GM19372 (cell line): ENCODE measurements around the gene HMSD.
"Not testable (repeated sequence)": the region's sequence is repeated elsewhere in the genome, so short reads cannot be mapped to it uniquely, and the experiment has no call there.

ENCODE experiments used
- ATAC-seq: cut with Tn5 transposase; IDR thresholded peaks from one replicate; pipeline ENCODE4 v1.9.1; 2021; ENCODE audit warnings: mild to moderate bottlenecking, low read depth, moderate library complexity; ENCODE audit not compliant: unreplicated experiment

Gene HMSD

DNA sequence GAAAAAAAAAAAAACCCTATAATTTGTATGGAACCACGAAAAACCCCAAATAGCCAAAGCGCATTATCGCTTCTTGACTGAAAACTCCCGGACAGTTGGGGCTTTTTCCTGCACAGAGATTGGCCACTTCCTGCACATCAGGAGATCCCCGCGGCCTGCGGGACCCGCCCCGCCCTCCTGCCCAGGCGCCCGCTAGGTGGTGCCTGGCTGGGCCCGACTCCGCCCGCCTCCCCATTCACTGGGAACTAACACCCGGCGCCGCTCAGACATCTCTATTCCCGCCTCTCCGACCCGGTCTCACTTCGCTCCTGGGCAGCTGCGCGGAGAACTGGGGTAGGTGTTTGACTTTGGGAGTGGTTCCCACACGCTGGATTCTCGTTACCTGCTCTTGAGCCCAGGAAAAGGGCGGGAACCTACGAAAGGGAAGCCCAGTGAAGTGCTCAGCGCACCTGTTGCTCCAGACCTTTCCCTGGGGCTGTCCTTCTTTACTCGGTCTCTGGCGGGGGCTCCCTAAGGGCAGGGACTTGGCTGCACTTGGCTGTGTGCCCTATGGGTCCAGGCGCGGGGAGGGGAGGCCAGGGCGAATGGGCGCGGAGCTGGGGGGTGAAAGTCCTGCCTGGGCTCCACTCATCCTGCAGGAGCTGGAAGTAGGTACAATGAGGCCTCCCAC is at the start of gene HMSD:
TSS of gene HMSD (plus strand) at position 234 of the 670 bp plus-strand sequence. CDS start 4,155 bp downstream, outside the sequence.
- peak; percentile 87 for ATAC-seq

GRCh38 chr18:63903851-63904570 is 45.1 kb upstream of the HMSD start:
- ATAC-seq: no peak

- ATAC-seq: no peak
Observed at GRCh38 chr18:63904694-63905093, 44.4 kb upstream of the HMSD start.

DNA sequence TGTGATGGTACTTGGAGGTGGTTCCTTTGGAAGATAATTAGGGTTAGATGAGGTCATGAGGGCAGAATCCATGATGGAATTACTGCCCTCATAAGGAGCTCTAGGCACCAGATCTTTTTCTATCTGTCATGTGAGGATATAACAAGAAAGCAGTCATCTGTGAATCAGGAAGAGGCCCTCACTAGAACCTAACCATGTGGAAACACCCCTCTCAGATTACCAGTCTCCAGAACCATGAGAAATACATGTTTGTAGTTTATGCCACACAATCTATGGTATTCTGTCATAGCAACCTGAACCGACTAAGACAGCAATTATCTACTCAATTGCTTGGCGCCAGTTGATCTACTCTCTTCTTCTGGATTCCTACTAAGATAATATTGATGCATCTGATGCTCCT is 43.7 kb upstream of the HMSD start:
- ATAC-seq: no peak

- ATAC-seq: no peak
Observed at GRCh38 chr18:63906056-63906455, 43.0 kb upstream of the HMSD start.

DNA sequence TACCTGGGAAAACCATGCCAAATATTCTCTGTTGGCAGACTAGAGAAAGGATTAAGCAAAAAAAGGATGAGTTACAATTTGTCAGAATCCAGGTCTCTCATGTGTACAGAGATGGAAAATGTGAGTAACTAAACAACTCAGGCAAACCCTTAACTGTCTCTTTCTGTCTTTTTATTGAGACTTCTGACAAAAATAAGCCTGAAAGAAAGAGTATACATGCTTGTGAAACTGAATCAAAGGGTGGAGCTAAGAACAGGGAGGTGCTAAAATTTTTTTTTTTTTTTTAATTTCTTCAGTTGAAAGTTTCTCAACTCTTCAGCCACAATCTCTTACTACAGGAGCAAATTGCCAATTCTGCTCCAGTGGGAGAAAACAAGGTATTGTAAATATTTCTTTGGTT is 41.4 kb upstream of the HMSD start, which contains the start of gene SERPINB10:
TSS of gene SERPINB10 (plus strand) at position 295 of the 400 bp plus-strand sequence. CDS start 7,553 bp downstream, outside the sequence.
- peak; percentile 77 for ATAC-seq

DNA sequence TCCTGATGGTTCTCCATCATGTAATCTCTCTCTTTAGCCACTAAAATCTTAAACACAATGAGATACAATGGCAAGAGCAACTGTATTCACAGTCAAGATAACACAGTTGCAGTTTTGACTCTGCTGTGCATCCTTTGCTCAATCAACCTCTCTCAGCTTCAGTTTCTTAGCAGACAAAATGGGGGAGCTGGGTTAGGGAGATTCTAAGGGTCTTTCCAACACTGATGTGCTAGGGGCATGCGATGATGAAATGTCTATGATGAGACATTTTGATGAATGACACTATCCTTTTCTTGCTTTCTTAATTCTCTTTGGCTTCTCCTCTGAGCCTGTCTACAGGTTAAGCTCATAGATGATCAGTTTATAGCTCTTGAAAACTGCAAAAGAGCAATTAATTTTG is 40.2 kb upstream of the HMSD start:
- no peak for ATAC-seq

- peak; percentile 50 for ATAC-seq
Observed at GRCh38 chr18:63909870-63910269, 39.2 kb upstream of the HMSD start.

DNA sequence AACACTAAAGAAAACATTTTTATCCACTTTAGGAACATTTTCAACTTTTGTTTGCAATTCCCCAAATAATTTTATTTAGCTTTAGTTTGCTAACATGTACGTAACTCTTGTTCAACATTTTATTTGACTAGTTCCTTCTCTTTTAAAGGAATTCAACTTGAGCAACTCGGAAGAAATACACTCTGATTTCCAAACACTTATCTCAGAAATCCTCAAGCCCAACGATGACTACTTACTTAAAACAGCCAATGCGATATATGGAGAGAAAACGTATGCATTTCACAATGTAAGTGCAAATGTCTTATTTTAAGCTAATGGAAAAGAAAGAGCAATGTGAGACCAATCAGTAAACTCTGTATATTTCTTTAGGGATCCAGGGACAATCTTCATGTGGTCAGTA is 31.3 kb upstream of the HMSD start:
- no peak for ATAC-seq

GRCh38 chr18:63922049-63922448 is 27.1 kb upstream of the HMSD start:
- ATAC-seq: no peak

GRCh38 chr18:63924551-63924950 is 24.6 kb upstream of the HMSD start:
- no peak for ATAC-seq

DNA sequence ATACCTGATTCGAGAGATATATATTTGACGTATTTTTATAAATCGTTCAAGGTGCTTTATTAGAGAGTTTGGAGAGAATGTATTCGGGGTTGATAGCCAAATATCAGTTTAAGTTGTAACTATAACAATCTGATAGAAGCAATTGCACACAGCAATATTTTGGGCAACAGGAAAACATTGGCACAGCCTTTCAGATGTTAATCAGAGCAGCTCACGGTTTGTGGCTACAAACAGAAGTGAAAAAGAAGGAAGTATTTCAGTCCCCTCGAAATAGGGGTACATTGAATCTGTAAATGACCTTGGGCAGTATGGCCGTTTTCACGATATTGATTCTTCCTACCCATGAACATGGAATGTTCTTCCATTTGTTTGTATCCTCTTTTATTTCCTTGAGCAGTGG is 20.8 kb upstream of the HMSD start:
- no peak for ATAC-seq

GRCh38 chr18:63929369-63929768 is 19.7 kb upstream of the HMSD start:
- not testable (repeated sequence) for ATAC-seq

DNA sequence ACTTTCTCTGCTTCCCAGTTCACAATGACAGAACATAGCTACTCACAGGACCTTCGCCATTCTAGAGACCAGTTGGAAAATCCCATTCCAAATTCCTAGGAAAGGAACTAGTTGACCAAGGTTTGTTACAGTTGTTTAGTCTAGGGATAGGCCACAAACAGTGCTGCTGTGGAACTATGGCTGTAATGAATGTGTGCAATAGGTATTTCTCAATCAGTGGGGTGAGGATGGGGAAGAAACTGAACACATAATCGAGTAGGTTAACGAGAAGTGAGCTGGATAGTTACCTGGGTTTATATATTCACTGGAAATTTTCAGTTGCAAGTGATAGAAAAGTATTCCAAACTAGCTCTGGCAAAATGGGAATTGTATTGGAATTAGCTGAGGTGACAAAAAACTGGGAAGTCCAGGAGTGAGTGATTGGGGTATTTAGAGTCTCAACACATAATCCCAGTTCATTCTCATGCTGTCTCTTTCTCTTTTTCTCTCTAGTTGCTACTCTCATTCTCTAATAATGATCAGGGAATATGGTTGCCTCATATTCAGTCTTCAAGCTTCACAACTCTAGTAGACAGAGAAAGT is 18.2 kb upstream of the HMSD start:
- no peak for ATAC-seq

DNA sequence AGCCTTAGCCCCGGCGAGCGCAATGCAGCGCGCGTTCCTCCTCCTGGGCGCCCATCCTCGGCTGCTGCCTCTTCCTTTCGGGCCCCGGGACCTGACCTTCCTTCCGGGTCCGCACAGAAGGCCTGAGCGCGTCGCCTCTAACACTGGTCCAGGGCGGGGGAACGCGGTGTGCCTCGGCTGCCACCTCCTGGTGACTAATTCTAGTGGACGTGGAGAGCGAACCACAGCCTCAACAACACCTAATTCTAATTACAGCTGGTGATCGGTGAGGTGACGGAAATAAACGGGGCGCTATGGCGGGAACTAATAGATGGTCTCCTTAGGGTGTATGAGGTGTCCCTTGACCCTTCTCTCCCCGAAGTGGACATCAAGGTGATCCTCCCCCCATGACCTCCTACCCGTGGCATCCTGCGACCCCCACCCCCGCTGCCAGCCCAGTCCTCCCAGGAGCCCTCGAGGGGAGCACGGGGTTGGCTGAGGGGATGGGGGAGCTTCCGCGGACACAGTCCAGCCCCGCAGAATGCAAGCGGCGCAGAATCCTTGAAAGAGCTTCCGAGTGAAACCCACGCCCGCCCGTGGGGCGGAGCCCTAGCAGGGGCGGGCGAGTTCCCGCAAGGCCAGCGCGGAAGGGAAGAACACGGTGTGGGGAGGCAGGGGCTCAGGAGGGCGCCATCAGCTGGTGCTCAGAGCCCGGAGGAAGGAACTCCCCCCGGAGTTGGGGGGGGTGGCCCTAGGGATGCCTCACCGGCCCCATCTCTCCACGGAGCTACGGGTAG is 12.8 kb upstream of the HMSD start:
- ATAC-seq: peak; percentile 98

DNA sequence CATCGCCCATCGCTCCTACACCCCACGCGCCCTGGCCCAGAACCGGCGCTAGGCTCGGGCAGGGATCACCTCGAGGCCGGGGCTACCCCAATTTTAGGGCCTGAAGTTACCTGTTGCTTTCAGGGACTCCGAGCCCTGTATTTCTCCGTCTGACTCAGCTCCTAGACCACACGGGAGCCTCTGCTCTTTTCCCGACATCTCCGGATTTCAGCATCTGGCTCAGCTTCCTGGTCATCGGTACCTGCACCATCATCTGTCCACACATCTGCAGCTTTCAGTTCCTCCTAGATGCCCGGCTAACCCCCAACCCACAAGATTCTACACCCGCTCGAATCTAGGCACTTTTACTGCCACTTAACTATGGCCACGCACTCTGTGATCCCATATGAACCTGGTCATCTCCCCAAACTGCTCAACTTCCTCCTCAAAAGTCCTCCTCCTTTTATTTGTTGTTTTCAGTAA is 12.1 kb upstream of the HMSD start:
- ATAC-seq: no peak

- no peak for ATAC-seq
Observed at GRCh38 chr18:63940008-63940407, 9.1 kb upstream of the HMSD start.

DNA sequence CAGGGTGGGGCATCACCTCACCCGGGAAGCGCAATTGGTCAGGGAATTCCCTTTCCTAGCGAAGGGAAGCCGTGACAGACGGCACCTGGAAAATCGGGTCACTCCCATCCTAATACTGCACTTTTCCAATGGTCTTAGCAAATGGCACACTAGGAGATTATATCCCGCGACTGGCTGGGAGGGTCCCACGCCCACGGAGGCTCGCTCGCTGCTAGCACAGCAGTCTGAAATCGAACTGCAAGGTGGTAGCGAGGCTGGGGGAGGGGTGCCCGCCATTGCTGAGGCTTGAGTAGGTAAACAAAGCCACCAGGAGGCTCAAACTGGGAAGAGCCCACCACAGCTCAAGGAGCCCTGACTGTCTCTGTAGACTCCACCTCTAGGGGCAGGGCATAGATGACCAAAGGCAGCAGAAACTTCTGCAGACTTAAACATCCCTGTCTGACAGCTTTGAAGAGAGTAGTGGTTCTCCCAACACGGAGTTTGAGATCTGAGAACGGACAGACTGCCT is 8.5 kb upstream of the HMSD start:
- ATAC-seq: not testable (repeated sequence)

- no peak for ATAC-seq
Observed at GRCh38 chr18:63947051-63947790, 1.9 kb upstream of the HMSD start.

GRCh38 chr18:63951302-63951705 is 2.2 kb downstream of the HMSD start:
- ATAC-seq: peak; percentile 49
